Urothelium cell line (cell line): ENCODE data around the gene FGF12.

Experiments used
- DNase-seq: peaks from one replicate; pipeline ENCODE4 v3.0.0; 2011; ENCODE audit warnings: low spot score, mixed read lengths
- FAIRE-seq: peaks from 2 replicates; lab custom pipeline; 2011; peaks lifted over from hg19 to GRCh38; lab: Jason Lieb, UNC

The FGF12 gene

GRCh38 chr3:192367616-192368015 lies 359.7 kb downstream of the FGF12 start:
- FAIRE-seq, result no peak
- DNase-seq, result no peak

DNA sequence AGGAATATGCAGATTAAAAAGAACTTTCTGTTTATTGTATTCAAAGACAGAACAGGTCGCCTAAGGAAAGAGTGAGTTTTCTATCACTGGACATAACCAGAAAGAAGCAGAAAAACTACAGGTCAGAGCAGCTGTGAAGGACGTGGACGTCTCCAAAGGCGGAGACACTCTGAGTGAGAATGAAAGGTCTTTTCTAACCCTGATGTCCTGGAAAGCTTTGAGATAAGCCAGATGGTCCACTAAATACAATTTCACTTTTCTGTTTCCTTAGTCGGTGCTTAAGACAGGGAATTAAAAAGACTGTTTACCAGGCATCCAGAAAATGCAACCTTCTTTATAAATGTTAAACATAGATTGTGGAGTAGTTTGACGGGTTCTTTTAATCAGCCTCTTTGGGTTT lies 360.4 kb downstream of the FGF12 start:
- FAIRE-seq (no peak), DNase-seq (no peak)

- FAIRE-seq, result no peak
These were observed 361.8 kb downstream of the FGF12 start for GRCh38 chr3:192365571-192365970.

DNA sequence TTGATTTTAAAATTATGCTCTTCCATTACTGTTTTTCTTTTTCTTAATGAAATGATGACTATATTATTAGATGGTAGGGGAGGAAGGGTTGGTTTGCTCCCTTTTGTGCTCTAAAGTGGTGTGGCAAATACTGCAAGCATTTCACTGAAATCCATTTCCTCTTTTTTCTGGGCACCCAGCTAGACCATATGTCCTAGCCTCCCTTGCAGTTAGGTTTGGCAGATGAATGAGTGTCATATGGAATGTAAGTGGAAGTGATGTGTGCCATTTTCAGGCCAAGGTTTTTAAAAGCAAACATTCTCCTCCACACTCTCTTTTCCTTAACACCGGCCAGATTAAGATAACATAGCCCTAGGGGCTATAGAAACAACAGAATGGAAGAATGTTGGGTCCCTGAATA lies 363.0 kb downstream of the FGF12 start:
- no peak for DNase-seq
- no peak for FAIRE-seq

More at GRCh38 chr3:192365571-192365970, 361.8 kb downstream of the FGF12 start:
- no peak for DNase-seq

DNA sequence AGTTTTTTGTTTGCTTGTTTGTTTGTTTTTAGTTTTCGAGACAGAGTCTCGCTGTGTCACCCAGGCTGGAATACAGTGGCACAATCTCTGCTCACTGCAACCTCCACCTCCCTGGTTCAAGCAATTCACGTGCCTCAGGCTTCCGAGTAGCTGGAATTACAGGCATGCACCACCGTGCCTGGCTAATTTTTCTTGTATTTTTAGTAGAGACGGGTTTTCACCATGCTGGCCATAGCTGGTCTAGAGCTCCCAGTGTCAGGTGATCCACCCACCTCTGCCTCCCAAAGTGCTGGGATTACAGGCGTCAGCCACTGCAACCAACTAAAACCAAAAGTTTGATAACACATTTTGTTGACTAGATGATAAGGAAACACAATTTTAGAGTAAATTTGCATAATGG lies 372.7 kb downstream of the FGF12 start:
- FAIRE-seq (no peak), DNase-seq (no peak)

GRCh38 chr3:192352142-192352541 lies 375.2 kb downstream of the FGF12 start:
- no peak for FAIRE-seq
- DNase-seq, result no peak

DNA sequence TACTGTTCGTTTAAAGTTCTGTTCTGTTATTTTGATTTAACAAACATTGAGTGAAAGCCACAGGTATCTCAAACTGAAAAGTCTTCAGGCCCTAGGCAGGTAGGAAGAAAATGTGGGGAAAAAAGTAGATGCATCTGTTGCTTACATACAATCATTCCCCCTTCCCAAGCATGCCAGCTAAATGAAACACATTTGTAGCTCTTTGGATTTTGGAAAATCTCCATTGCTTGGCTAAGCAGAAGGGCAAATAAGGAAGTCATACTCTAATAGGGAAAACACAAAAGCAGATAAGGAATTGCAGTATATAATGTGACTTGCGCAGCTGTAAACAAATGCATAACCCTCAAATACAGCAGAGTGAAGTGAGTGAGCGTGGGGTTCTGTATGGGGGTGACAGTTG lies 375.9 kb downstream of the FGF12 start:
- no peak for FAIRE-seq

DNA sequence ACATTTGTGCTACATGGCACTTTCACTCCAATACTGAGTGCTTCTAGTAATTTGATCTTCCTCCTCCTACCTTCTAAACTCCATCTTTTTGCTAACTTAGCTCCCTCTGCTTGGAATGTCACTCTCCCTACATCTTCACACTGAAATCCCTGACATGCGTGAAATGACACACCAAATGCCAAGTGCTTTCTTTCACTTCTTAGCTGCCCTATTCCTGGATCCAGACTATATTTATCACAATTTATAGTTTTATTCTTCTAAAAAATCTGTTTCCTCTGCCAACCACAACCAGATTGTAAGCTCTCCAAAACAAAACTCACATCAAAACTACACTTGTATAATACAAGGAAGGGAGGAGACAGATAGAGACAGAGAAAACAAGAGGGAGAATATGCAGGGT lies 387.3 kb downstream of the FGF12 start:
- FAIRE-seq (no peak), DNase-seq (no peak)

More for the DNA sequence above, 375.9 kb downstream of the FGF12 start:
- no peak for DNase-seq

GRCh38 chr3:192339214-192339613 lies 388.1 kb downstream of the FGF12 start:
- no peak for DNase-seq
- no peak for FAIRE-seq

DNA sequence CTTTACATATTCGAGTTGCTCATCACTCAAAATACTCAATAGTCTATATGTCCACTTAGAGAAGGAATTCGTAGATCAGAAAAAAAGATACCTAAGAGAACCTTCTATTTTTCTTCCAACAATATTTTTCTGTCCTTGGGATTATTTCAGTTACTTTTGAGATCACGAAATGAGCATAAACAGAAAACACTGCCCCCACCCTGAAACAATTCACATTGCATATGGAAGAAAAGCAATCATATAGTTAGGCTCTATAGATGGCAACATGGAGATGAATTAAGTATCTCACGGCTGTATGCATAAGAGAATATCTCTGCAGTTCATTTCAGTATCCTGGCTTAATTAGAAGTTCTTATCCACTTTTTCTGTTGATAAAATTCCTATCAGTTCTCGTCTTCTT lies 391.1 kb downstream of the FGF12 start:
- DNase-seq, result no peak
- no peak for FAIRE-seq

GRCh38 chr3:192332386-192333291 lies 394.7 kb downstream of the FGF12 start:
- DNase-seq, result no peak
- no peak for FAIRE-seq

DNA sequence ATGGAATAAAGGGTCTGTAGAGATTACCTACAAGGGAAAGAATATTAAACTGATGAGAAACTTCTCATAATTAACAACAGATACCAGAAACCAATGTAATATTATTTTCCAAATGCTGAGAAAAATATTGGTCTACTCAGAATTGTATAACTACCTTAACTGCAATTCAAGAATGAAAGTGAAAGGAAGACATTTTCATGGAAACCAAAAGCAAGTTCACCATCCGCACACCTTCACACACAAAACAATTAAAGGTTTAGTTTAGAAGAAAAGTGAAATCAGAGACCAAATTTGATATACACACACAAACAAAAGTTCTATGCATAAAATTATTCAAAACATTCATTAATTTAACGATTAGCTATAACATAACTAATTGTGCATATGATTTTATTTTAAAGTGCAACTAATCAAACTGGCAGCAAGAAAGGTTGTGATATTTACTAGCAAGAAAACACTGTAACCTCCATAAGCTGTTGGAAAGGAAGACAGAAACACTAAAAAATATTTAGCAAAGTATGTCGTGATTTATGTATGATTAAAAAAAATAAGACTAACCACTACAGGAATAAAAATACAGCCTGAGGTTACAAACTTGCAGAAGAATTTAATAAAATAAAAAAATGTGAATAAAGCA lies 395.5 kb downstream of the FGF12 start:
- FAIRE-seq (no peak), DNase-seq (no peak)

DNA sequence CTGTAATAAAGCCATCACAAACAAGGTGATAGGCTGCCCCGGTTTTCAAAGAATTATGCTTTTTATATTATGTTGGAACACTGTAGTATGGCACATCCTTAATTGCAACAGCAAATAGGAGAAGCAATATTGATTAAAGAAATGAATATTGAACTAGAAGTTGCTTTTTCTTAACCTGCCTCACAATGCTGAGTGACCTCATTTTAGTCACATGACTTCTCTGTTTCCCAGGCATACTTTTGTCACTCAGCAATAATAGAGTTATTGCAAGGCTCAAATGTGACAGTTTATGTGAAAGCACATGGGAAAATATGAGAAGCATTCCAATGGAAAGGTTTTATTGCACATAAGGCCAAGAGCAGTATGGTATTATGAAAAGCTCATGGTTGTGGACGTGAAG lies 400.7 kb downstream of the FGF12 start:
- FAIRE-seq, result no peak

DNA sequence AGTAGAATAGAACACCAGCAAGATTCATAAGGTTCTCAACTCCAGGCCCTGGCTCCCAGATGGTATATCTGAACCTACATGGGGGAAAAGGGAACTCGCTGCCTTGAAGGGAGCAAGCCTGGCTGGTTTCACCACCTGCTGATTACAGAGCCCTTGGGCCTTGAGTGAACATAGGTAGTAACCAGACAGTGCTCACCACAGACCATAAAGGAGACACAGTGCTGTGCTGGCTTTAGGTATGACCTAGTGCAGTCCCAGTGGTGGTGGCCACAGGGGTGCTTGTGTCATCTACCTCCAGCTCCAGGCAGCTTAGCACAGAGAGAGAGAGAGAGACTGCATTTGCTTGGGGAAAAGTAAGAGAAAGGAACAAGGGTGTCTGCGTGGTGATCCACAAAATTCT lies 409.8 kb downstream of the FGF12 start:
- DNase-seq (no peak), FAIRE-seq (no peak)

More for the DNA sequence above, 400.7 kb downstream of the FGF12 start:
- no peak for DNase-seq

DNA sequence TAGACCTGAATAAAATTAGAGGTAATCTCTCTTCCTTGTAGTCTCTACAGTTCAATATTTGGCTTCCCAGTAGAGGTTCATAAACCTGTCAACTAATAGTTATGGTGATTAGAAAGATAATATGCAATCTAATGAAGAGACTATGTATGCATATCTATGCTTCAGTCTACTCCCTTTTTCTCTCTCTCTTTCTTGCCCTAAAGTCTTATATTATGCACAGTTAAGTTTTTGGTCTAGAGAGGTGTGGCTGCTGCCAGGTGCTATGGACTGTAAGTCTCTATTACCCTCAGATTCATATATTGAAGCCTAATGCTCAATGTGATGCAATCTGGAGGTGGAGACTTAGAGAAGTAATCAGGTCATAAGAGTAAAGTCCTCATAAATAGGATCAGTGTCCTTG lies 413.7 kb downstream of the FGF12 start:
- no peak for FAIRE-seq
- DNase-seq, result no peak

- DNase-seq (no peak), FAIRE-seq (no peak)
These were observed 419.7 kb downstream of the FGF12 start for GRCh38 chr3:192307631-192308030.

GRCh38 chr3:192303235-192303634 lies 424.1 kb downstream of the FGF12 start:
- no peak for DNase-seq
- no peak for FAIRE-seq

DNA sequence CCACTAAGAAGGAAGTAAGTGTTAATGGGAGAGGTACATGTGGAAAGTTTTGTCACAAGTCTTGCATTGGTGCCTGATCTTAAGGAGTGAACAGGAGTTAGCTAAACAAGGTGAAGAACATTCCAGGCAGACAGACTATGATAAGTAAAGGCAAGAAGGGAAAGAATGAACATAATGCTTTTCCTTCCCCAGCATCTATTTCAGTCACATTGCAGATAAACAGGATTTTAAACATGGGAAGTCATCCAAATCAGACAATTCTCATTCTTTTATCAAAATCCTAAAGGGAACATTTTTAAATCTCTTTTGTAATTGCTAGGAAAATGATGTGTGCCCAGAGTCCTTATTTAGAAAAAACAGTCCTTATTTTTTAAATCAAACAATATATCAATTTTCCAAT lies 424.6 kb downstream of the FGF12 start:
- DNase-seq, result no peak
- no peak for FAIRE-seq

- FAIRE-seq (no peak), DNase-seq (no peak)
These were observed 427.4 kb downstream of the FGF12 start for GRCh38 chr3:192299921-192300320.

DNA sequence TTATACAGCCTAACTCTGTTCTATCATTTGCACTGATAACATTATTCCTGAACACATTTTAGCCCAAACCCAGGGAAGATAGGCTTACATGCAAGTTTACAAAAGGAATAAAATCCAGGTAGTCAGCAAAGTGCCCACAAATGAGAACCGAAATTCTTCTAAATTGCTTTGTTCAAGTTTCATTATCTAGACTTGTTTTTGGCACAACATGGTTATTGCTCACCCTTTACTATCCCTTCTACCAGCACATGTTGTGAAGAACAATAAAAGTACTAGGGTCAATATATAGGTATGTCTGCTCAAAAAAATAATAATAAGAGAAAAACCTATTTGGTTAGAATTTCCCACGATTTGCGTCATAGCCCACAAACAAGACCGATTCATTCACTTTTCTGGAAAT lies 430.5 kb downstream of the FGF12 start:
- no peak for FAIRE-seq

GRCh38 chr3:192284443-192285072 lies 442.8 kb downstream of the FGF12 start:
- no peak for DNase-seq
- no peak for FAIRE-seq

More for the DNA sequence above, 430.5 kb downstream of the FGF12 start:
- no peak for DNase-seq
